AG08396 (cell line): Measurements from ENCODE around the gene ATIC.

Experiments used
- DNase-seq: peaks from one replicate; pipeline ENCODE4 v3.0.0; 2012; ENCODE audit warnings: low spot score, mixed read lengths

The ATIC gene

DNA sequence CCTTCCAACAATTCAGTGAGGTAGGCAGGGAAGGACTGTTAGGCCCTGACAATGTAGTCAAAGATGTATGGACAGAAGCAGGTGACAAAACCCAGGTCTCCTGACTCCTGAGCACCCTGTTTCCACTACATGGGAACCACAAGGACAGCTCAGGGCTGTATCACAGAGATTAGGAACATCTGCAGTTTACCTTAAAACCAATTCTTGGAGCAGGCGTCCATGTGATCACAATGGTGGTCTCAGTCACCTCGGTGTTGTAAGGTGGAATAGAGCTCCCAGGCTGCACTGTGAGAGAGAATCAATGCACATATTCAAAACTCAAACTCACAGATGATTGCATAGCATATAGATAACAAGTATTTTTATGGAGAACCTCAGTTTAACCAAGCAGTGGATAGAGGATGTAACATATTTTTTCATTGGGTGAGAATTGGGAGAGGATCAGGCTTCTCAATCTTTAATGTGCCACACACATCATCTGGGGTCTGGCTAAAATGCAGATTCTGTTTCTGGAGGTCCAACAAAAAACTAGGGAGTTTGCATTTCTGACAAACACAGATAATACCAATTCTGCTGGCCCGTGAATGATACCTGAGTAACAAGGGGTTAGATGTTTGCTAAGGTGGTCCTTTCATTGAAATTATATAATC lies 87.3 kb downstream of the ATIC start:
- no peak for DNase-seq
